CD4-positive, alpha-beta T cell treated with Interleukin-4 for 1 hour (primary cell): ENCODE measurements around the gene TSPAN15.

ENCODE experiments used
- DNase-seq, 2 donors: peaks; one replicate each; pipeline ENCODE4 v3.0.0-alpha.2; 2020 to 2022

The TSPAN15 gene

GRCh38 chr10:69489506-69490090 is 38.3 kb downstream of the TSPAN15 start:
- no peak for DNase-seq

GRCh38 chr10:69490876-69491275 is 39.6 kb downstream of the TSPAN15 start:
- DNase-seq: no peak

- no peak for DNase-seq
Measured at GRCh38 chr10:69491611-69492010, 40.3 kb downstream of the TSPAN15 start.

- no peak for DNase-seq
Measured at GRCh38 chr10:69492091-69492745, 41.0 kb downstream of the TSPAN15 start.

- no peak for DNase-seq
Measured at GRCh38 chr10:69492746-69493462, 41.6 kb downstream of the TSPAN15 start.

GRCh38 chr10:69494626-69495558 is 43.6 kb downstream of the TSPAN15 start:
- no peak for DNase-seq

GRCh38 chr10:69495666-69496065 is 44.4 kb downstream of the TSPAN15 start:
- no peak for DNase-seq

GRCh38 chr10:69496352-69497230 is 45.3 kb downstream of the TSPAN15 start:
- DNase-seq: no peak

- DNase-seq: no peak
Measured at GRCh38 chr10:69497231-69497561, 45.9 kb downstream of the TSPAN15 start.

GRCh38 chr10:69497611-69498390 is 46.5 kb downstream of the TSPAN15 start:
- DNase-seq: peak in 1 of 2 donors; percentile 23

- no peak for DNase-seq
Measured at GRCh38 chr10:69498711-69499471, 47.6 kb downstream of the TSPAN15 start.

- DNase-seq: no peak
Measured at GRCh38 chr10:69499726-69500689, 48.7 kb downstream of the TSPAN15 start.

- no peak for DNase-seq
Measured at GRCh38 chr10:69500864-69501468, 49.7 kb downstream of the TSPAN15 start.

- no peak for DNase-seq
Measured at GRCh38 chr10:69501657-69502056, 50.4 kb downstream of the TSPAN15 start.

GRCh38 chr10:69502589-69502988 is 51.3 kb downstream of the TSPAN15 start:
- DNase-seq: no peak

GRCh38 chr10:69503001-69503895 is 52.0 kb downstream of the TSPAN15 start:
- DNase-seq: no peak

GRCh38 chr10:69503896-69504265 is 52.6 kb downstream of the TSPAN15 start:
- no peak for DNase-seq
